22Rv1 (cell line): ENCODE data around the gene RIPK1.

Source experiments
- ZFX ChIP-seq: fragments of 450-650 bp; IDR thresholded peaks from 2 replicates; pipeline ENCODE4 v1.6.1; 2017; ENCODE audit warnings: antibody characterized with exemption, borderline replicate concordance
- TF ChIP-seq, protein P1 (sequence below): fragments of 450-650 bp; IDR thresholded peaks from 2 replicates; pipeline ENCODE4 v1.5.1; 2017; ENCODE audit warnings: mild to moderate bottlenecking

DNA sequence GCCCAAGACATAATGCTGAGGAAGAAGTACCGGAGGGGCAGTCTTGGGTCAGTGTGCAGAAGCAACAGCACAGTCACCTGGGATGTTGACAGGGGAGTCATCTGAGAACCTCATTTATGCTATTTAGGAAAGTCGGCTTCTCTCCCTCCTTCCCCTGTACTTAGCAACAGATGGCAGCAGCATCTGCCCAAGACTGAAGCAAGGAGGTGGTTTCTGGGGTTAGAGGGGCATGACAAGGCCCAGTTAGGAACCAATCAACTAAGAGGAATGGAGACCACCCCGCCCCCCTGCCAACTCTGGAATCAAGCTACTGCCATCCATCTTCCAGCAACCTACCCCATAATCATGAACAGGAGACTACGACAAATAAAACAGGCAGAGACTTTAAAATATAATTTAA lies 21.7 kb downstream of the RIPK1 start:
- TF ChIP-seq, protein P1, sequence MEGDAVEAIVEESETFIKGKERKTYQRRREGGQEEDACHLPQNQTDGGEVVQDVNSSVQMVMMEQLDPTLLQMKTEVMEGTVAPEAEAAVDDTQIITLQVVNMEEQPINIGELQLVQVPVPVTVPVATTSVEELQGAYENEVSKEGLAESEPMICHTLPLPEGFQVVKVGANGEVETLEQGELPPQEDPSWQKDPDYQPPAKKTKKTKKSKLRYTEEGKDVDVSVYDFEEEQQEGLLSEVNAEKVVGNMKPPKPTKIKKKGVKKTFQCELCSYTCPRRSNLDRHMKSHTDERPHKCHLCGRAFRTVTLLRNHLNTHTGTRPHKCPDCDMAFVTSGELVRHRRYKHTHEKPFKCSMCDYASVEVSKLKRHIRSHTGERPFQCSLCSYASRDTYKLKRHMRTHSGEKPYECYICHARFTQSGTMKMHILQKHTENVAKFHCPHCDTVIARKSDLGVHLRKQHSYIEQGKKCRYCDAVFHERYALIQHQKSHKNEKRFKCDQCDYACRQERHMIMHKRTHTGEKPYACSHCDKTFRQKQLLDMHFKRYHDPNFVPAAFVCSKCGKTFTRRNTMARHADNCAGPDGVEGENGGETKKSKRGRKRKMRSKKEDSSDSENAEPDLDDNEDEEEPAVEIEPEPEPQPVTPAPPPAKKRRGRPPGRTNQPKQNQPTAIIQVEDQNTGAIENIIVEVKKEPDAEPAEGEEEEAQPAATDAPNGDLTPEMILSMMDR: no peak
- TF ChIP-seq ZFX: no peak
